Parathyroid adenoma (tissue), 2 donors: ENCODE results near the gene ARHGAP10.

ENCODE experiments used
- H2AFZ ChIP-seq: fragments of 300-600 bp; sonication (generic); one replicate; pipeline ENCODE4 v1.7.0; 2017; ENCODE audit warnings: antibody characterized with exemption, mild to moderate bottlenecking
- H3K27ac ChIP-seq: fragments of 300-600 bp; sonication (generic); one replicate; pipeline ENCODE4 v1.7.0; 2017
- H3K27me3 ChIP-seq: fragments of 300-600 bp; sonication (generic); one replicate; pipeline ENCODE4 v1.7.0; 2017; ENCODE audit warnings: low read length; ENCODE audit not compliant: control insufficient read depth, insufficient read depth
- H3K36me3 ChIP-seq: fragments of 300-600 bp; sonication (generic); one replicate; pipeline ENCODE4 v1.7.0; 2017; ENCODE audit warnings: low read length; ENCODE audit not compliant: control insufficient read depth, insufficient read depth
- H3K4me1 ChIP-seq: fragments of 300-600 bp; sonication (generic); one replicate; pipeline ENCODE4 v1.7.0; 2017; ENCODE audit warnings: control low read depth
- H3K4me2 ChIP-seq: fragments of 300-600 bp; sonication (generic); one replicate; pipeline ENCODE4 v1.7.0; 2017; ENCODE audit warnings: low read length
- H3K4me3 ChIP-seq: fragments of 300-600 bp; sonication (generic); one replicate; pipeline ENCODE4 v1.7.0; 2017; ENCODE audit warnings: low read depth, low read length
- H3K79me2 ChIP-seq: fragments of 300-600 bp; sonication (generic); one replicate; pipeline ENCODE4 v1.7.0; 2017; ENCODE audit warnings: control low read depth
- H3K9ac ChIP-seq: fragments of 300-600 bp; sonication (generic); one replicate; pipeline ENCODE4 v1.7.0; 2017; ENCODE audit warnings: mild to moderate bottlenecking
- H3K9me3 ChIP-seq: fragments of 300-600 bp; sonication (generic); one replicate; pipeline ENCODE4 v1.7.0; 2017; ENCODE audit warnings: low read length; ENCODE audit not compliant: control insufficient read depth
- CTCF ChIP-seq: fragments of 300-600 bp; sonication (generic); IDR thresholded peaks from one replicate; pipeline ENCODE4 v1.7.0; 2017; ENCODE audit warnings: antibody characterized with exemption, mild to moderate bottlenecking
- donor health status: primary hyperparathyroidism.

ARHGAP10 gene

GRCh38 chr4:147732518-147733235, 789 bp downstream of the ARHGAP10 start:
- no peaks in the 10 kb centered on the region for H3K36me3 ChIP-seq
- peak overlapping the region; percentile 89 for H2AFZ ChIP-seq
- H3K79me2 ChIP-seq = peaks cover 2% of the 10 kb centered on the region
- H3K27ac ChIP-seq = peak overlapping the region; percentile 87
- no peaks in the 10 kb centered on the region for H3K4me1 ChIP-seq
- no peaks in the 10 kb centered on the region for H3K27me3 ChIP-seq
- no peak overlapping the region for H3K9ac ChIP-seq
- H3K4me3 ChIP-seq = peak overlapping the region; percentile 76
- TF ChIP-seq CTCF = no peak
- H3K9me3 ChIP-seq = no peaks in the 10 kb centered on the region
- H3K4me2 ChIP-seq = peak overlapping the region; percentile 86

DNA sequence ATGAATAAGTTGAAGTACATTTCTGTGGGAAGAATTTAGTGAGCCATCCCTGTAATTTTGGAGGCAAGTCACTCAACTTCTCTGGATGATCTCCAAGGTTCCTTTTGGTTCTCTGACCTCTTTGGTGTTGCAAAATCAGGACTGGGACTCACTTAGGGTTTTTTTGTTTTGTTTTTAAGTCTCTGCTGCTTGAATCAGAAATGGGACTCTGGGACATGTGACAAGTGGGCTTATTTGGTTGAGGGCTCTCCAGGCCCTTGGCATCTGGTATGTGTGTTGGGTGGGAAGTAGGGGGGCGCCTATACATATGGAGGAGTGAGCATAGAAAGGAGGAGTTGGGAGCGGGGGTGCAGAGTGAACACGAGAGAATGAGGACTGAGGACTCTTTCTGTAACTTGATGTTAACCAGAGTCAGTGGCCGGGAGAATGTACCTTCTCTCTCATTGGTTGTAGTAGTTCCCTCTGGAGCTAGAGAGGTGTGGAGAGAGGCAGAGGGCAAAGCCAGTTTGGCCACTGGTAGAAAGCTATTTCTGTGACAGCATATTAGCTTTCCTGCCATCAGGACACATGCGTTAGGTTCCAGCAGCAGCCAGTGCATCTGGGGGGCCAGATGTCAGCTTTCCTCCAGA, 1.9 kb downstream of the ARHGAP10 start:
- H3K9me3 ChIP-seq = no peaks in the 10 kb centered on the region
- peaks cover 2% of the 10 kb centered on the region for H3K79me2 ChIP-seq
- H3K4me3 ChIP-seq = peak overlapping the region; percentile 76
- H2AFZ ChIP-seq = no peak overlapping the region
- no peak overlapping the region for H3K9ac ChIP-seq
- TF ChIP-seq CTCF = no peak
- H3K4me2 ChIP-seq = peak overlapping the region; percentile 86
- H3K27ac ChIP-seq = no peak overlapping the region
- no peaks in the 10 kb centered on the region for H3K4me1 ChIP-seq
- H3K27me3 ChIP-seq = no peaks in the 10 kb centered on the region
- H3K36me3 ChIP-seq = no peaks in the 10 kb centered on the region

DNA sequence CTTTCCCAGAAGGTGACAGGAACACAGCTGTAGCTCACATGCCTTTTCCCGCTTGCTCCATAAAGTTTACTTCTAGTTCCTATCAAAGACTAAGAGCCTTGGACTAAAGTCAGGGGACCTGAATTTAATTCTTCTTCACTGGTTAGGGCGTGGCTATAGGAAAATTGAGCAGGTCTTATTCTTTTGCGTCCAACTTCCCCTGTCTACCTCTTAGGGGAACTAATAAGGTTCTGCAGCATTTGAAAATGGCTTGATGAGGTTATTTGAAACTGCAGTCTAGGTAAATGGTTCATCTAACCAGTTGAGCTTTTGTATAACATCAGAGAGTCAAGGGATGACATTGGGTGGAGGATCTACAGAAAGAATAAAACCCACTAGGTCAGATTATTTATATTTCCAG, 2.6 kb downstream of the ARHGAP10 start:
- Histone ChIP-seq H3K27ac (no peak overlapping the region), H3K4me3 (peak overlapping the region; percentile 76), H3K9ac (no peak overlapping the region), H2AFZ (no peak overlapping the region), H3K9me3 (no peaks in the 10 kb centered on the region), H3K4me1 (no peaks in the 10 kb centered on the region), H3K4me2 (peak overlapping the region; percentile 86), H3K27me3 (no peaks in the 10 kb centered on the region), H3K36me3 (no peaks in the 10 kb centered on the region), H3K79me2 (peaks cover 2% of the 10 kb centered on the region)
- no peak for TF ChIP-seq CTCF

DNA sequence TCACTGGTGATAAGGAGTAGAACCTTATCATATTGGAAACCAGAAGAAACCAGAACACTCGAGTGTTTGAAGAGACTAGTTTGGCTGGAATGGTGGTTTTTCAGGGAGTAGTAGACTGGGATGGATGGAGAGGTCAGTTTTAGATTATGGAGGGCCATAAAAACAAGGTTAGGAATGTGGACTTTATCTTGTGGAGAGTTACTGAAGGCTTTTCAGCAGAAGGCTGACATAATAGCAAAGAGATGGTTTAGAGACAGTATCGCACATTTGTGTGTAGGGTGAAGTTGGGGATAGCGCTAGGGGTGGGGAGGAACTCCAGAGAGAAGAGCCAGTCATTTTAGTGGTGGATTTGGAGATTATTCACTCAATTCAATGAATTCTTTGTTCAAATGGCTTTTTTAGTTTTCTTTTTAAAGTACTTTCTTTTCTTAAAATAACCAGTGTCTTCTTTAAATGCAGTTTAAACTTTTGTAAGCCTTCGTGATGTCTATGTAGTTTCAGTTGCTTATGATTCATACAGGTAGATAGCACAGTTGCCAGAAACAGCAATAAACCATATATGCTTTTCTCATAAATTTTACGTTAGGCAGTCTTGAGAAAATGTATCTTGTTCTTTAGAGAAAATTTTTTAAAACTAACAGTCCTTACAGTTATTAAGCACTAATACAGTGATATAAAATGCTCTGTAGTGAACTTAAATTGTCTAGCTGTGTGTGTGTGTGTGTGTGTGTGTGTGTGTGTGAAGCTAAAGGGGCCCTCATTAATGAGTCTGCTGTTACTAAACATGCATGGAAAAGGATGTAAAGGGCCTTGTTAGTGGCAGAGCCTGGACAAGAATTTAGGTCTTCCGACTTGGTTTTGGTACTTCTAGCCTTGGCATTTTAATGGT, 3.8 kb downstream of the ARHGAP10 start:
- H3K27me3 ChIP-seq = no peaks in the 10 kb centered on the region
- peaks cover 2% of the 10 kb centered on the region for H3K79me2 ChIP-seq
- peak overlapping the region; percentile 9 for H3K4me2 ChIP-seq
- H3K9me3 ChIP-seq = no peaks in the 10 kb centered on the region
- TF ChIP-seq CTCF = no peak
- no peak overlapping the region for H3K27ac ChIP-seq
- no peaks in the 10 kb centered on the region for H3K4me1 ChIP-seq
- H3K36me3 ChIP-seq = no peaks in the 10 kb centered on the region
- H3K4me3 ChIP-seq = no peak overlapping the region
- no peak overlapping the region for H2AFZ ChIP-seq
- H3K9ac ChIP-seq = no peak overlapping the region
